ENCODE data around the gene ZBED3. TPM values are rescaled to one million over a fixed set of nuclear protein-coding genes. Genes with fewer than 3 reads are reported as not detected.
A peak's percentile ranks its signal among the peaks of the same experiment; 100 is the strongest.
"Not testable (repeated sequence)": the region's sequence is repeated elsewhere in the genome, so short reads cannot be mapped to it uniquely, and the experiment has no call there.

ZBED3 gene
- polyA plus RNA-seq, 3 donors = 31.4 to 34.3 (median 31.6) TPM

GRCh38 chr5:77080479-77080878 lies 6.6 kb downstream of the ZBED3 start:
- DNase-seq (ENCODE audit: low read depth in 3 of 3, low spot score in 2 of 3) = not testable (repeated sequence)

GRCh38 chr5:77077829-77078176 lies 9.3 kb downstream of the ZBED3 start:
- no peak for DNase-seq (ENCODE audit: low read depth in 3 of 3, low spot score in 2 of 3)

- DNase-seq (ENCODE audit: low read depth in 3 of 3, low spot score in 2 of 3) = peak in 1 of 3 donors; percentile 53
Measured at GRCh38 chr5:77076961-77077828, 9.9 kb downstream of the ZBED3 start.

GRCh38 chr5:77074745-77075144 lies 12.3 kb downstream of the ZBED3 start:
- no peak for DNase-seq (ENCODE audit: low read depth in 3 of 3, low spot score in 2 of 3)

- DNase-seq (ENCODE audit: low read depth in 3 of 3, low spot score in 2 of 3) = no peak
Measured at GRCh38 chr5:77073667-77074066, 13.4 kb downstream of the ZBED3 start.

- no peak for DNase-seq (ENCODE audit: low read depth in 3 of 3, low spot score in 2 of 3)
Measured at GRCh38 chr5:77066823-77067442, 20.2 kb downstream of the ZBED3 start.

- no peak for DNase-seq (ENCODE audit: low read depth in 3 of 3, low spot score in 2 of 3)
Measured at GRCh38 chr5:77066184-77066583, 20.9 kb downstream of the ZBED3 start.

GRCh38 chr5:77065256-77065655 lies 21.8 kb downstream of the ZBED3 start:
- DNase-seq (ENCODE audit: low read depth in 3 of 3, low spot score in 2 of 3) = no peak

- DNase-seq (ENCODE audit: low read depth in 3 of 3, low spot score in 2 of 3) = no peak
Measured at GRCh38 chr5:77064040-77064439, 23.0 kb downstream of the ZBED3 start.

GRCh38 chr5:77046416-77047073 lies 40.5 kb downstream of the ZBED3 start:
- DNase-seq (ENCODE audit: low read depth in 3 of 3, low spot score in 2 of 3) = no peak

- no peak for DNase-seq (ENCODE audit: low read depth in 3 of 3, low spot score in 2 of 3)
Measured at GRCh38 chr5:77035950-77036349, 51.1 kb downstream of the ZBED3 start.

GRCh38 chr5:77033338-77033737 lies 53.7 kb downstream of the ZBED3 start:
- DNase-seq (ENCODE audit: low read depth in 3 of 3, low spot score in 2 of 3) = no peak

- DNase-seq (ENCODE audit: low read depth in 3 of 3, low spot score in 2 of 3) = no peak
Measured at GRCh38 chr5:77032635-77033034, 54.5 kb downstream of the ZBED3 start.

GRCh38 chr5:77031891-77032290 lies 55.2 kb downstream of the ZBED3 start:
- no peak for DNase-seq (ENCODE audit: low read depth in 3 of 3, low spot score in 2 of 3)

GRCh38 chr5:77030097-77031071 lies 56.7 kb downstream of the ZBED3 start, which contains the start of gene AGGF1:
Gene AGGF1 (plus strand): TSS chr5:77030404. CDS start chr5:77030767, 363 bp downstream.
- DNase-seq (ENCODE audit: low read depth in 3 of 3, low spot score in 2 of 3) = peak; percentile 78 to 89 (median 81)

GRCh38 chr5:77029376-77029885 lies 57.7 kb downstream of the ZBED3 start:
- no peak for DNase-seq (ENCODE audit: low read depth in 3 of 3, low spot score in 2 of 3)

GRCh38 chr5:77028631-77029375 lies 58.3 kb downstream of the ZBED3 start:
- DNase-seq (ENCODE audit: low read depth in 3 of 3, low spot score in 2 of 3) = no peak

- DNase-seq (ENCODE audit: low read depth in 3 of 3, low spot score in 2 of 3) = no peak
Measured at GRCh38 chr5:77024490-77024889, 62.6 kb downstream of the ZBED3 start.

All from right renal cortex interstitium (tissue), 3 donors.